Esophagus squamous epithelium (tissue), 5 donors: ENCODE results near the gene SNX6. TPM values are rescaled to one million over a fixed set of nuclear protein-coding genes. Genes with fewer than 3 reads are reported as not detected.

Experiments
- DNase-seq: peaks from one replicate; lab custom pipeline; 2025; lab: John Stamatoyannopoulos, UW
- H3K27ac ChIP-seq, 4 donors: fragments of 200-600 bp; sonication (generic); one replicate each; pipeline ENCODE4 v1.5.1; 2016 to 2019; ENCODE audit warnings: mild to moderate bottlenecking in 1 of 4
- H3K27me3 ChIP-seq, 4 donors: fragments of 200-600 bp; sonication (generic); 1 replicate in 3 of 4; 2 replicates in 1 of 4; pipeline versions ENCODE4 v1.5.1 to v1.6.0; 2017 to 2021; ENCODE audit warnings: antibody characterized with exemption in 1 of 4
- H3K36me3 ChIP-seq, 3 donors: fragments of 200-600 bp; sonication (generic); one replicate each; pipeline ENCODE4 v1.5.1; 2016 to 2019
- H3K4me1 ChIP-seq, 3 donors: fragments of 200-600 bp; sonication (generic); one replicate each; pipeline ENCODE4 v1.5.1; 2017 to 2019
- H3K4me3 ChIP-seq, 4 donors: fragments of 200-600 bp; sonication (generic); 1 replicate in 3 of 4; 2 replicates in 1 of 4; pipeline ENCODE4 v1.5.1; 2016 to 2019; ENCODE audit warnings: mild to moderate bottlenecking in 2 of 4, moderate library complexity in 1 of 4
- H3K9me3 ChIP-seq, 3 donors: fragments of 200-600 bp; sonication (generic); one replicate each; pipeline ENCODE4 v1.5.1; 2016 to 2019
- POLR2A ChIP-seq, 4 donors: fragments of 450-650 bp; IDR thresholded peaks; one replicate each; pipeline ENCODE4 v1.6.1; 2017; ENCODE audit warnings: antibody characterized with exemption in 4 of 4, mild to moderate bottlenecking in 4 of 4, moderate library complexity in 3 of 4
- WGBS, 2 donors: methylation state at CpG; one replicate each; pipeline ENCODE4 v1.1.5; 2018; 5-methylcytosine and 5-hydroxymethylcytosine counted together
- intact Hi-C: fragments of 100-400 bp; cut with DNase I; formaldehyde crosslinking; loops from one replicate; pipeline ENCODE4 v1.15.0; 2022
- total RNA-seq, 4 donors: library from RNA; depleted of rRNA; stranded (reverse); fragments of >200 nt; gene quantifications; one replicate each; pipeline ENCODE4 v1.1.0, GENCODE V29; 2016
- TF ChIP-seq, protein P1 (sequence below), 6 experiments: fragments of 450-650 bp in 4 of 6; fragments of 200-600 bp in 2 of 6; sonication (generic) in 2 of 6; IDR thresholded peaks; one replicate each; pipeline ENCODE4 v1.5.1; 2016 to 2019; ENCODE audit warnings: antibody characterized with exemption in 6 of 6, mild to moderate bottlenecking in 4 of 6, moderate library complexity in 4 of 6
- donor health status: DM: yes; HTN: yes; CAD: no.

The SNX6 gene
- total RNA-seq, 4 donors from 2014 or later = 77.6 to 162 (median 111) TPM

DNA sequence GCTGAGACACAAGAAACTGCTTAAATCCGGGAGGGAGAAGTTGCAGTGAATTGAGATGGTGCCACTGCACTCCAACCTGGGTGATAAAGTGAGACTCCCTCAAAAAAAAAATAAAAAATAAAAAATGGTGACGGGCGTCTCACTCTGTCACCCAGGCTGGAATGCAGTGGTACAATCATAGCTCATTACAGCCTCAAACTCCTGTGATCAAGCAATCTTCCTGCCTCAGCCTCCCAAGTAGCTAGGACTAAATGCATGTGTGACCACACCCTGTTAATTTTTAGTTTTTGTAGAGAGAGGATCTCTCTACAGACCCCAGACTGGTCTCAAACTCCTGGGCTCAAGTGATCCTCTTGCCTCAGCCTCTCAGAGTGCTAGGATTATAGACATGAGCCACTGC lies 9.1 kb downstream of the SNX6 start:
- peaks cover 0 to 44% (median 0%) of the 10 kb centered on the region in 3 donors for H3K4me1 ChIP-seq
- no peaks in the 10 kb centered on the region for H3K9me3 ChIP-seq
- no peak overlapping the region for H3K4me3 ChIP-seq
- H3K36me3 ChIP-seq = peaks cover 0 to 88% (median 5%) of the 10 kb centered on the region in 3 donors
- H3K27ac ChIP-seq = no peak overlapping the region
- TF ChIP-seq, protein P1, sequence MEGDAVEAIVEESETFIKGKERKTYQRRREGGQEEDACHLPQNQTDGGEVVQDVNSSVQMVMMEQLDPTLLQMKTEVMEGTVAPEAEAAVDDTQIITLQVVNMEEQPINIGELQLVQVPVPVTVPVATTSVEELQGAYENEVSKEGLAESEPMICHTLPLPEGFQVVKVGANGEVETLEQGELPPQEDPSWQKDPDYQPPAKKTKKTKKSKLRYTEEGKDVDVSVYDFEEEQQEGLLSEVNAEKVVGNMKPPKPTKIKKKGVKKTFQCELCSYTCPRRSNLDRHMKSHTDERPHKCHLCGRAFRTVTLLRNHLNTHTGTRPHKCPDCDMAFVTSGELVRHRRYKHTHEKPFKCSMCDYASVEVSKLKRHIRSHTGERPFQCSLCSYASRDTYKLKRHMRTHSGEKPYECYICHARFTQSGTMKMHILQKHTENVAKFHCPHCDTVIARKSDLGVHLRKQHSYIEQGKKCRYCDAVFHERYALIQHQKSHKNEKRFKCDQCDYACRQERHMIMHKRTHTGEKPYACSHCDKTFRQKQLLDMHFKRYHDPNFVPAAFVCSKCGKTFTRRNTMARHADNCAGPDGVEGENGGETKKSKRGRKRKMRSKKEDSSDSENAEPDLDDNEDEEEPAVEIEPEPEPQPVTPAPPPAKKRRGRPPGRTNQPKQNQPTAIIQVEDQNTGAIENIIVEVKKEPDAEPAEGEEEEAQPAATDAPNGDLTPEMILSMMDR (IDR thresholded peaks at IDR 0.05) = no peak
- no peak for TF ChIP-seq POLR2A (IDR thresholded peaks at IDR 0.05)
- no peak for DNase-seq
- no peaks in the 10 kb centered on the region for H3K27me3 ChIP-seq
- intact Hi-C loops = no loop called here
- WGBS, 2 donors = 64 to 86% methylated on average over 3 of the region's 3 CpGs

DNA sequence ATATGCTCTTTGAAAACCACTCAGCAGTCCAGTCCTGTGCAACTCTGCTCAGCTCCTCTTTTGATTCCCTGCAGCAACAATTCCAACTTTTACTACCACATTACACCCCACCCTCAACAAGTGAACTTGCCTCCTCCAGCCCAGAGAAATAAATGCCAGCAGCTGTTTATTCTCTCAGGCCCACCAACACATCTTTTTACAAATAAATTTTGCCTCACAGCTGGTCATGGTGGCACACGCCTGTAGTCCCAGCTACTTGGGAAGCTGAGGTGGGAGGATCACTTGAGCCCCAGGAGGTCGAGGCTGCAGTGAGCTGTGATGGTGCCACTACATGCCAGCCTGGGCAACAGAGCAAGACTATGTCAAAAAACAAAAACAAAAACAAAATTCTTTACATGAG lies 9.8 kb downstream of the SNX6 start:
- H3K27me3 ChIP-seq = no peaks in the 10 kb centered on the region
- TF ChIP-seq POLR2A (IDR thresholded peaks at IDR 0.05) = no peak

DNA sequence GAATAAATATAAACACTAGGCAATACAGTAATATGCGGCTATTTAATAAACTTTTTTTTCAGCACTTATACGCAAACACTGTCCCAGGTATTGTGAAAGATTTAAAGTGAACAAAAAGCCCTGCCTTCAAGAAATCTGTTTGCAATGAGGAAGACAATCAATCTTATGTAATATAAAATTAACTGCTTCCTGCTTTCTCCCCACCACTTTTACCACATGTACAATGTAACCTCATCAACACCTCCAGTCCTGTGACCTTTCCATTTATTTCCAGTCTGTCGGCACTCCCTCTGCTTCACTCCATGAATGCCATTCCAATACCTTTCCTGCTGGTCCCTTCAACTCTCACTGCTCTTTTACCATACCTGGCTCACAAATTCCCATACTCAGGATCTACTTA lies 10.5 kb downstream of the SNX6 start:
- TF ChIP-seq, protein P1 (IDR thresholded peaks at IDR 0.05) = no peak
- no peak for TF ChIP-seq POLR2A (IDR thresholded peaks at IDR 0.05)
- H3K27ac ChIP-seq = no peak overlapping the region
- intact Hi-C loops = no loop called here
- DNase-seq = no peak
- H3K4me3 ChIP-seq = no peak overlapping the region
- peaks cover 0 to 79% (median 5%) of the 10 kb centered on the region in 3 donors for H3K36me3 ChIP-seq
- H3K4me1 ChIP-seq = peaks cover 0 to 32% (median 0%) of the 10 kb centered on the region in 3 donors
- H3K27me3 ChIP-seq = no peaks in the 10 kb centered on the region
- WGBS, 2 donors = 74 to 87% methylated on average over 3 of the region's 3 CpGs
- no peaks in the 10 kb centered on the region for H3K9me3 ChIP-seq

More for the DNA sequence above, 9.8 kb downstream of the SNX6 start:
- Histone ChIP-seq H3K4me3 (no peak overlapping the region), H3K36me3 (peaks cover 0 to 86% (median 5%) of the 10 kb centered on the region in 3 donors), H3K4me1 (peaks cover 0 to 37% (median 0%) of the 10 kb centered on the region in 3 donors), H3K27ac (no peak overlapping the region), H3K9me3 (no peaks in the 10 kb centered on the region)
- no peak for DNase-seq
- WGBS, 2 donors = 91 to 95% methylated on average over 2 of the region's 2 CpGs
- intact Hi-C loops = no loop called here

DNA sequence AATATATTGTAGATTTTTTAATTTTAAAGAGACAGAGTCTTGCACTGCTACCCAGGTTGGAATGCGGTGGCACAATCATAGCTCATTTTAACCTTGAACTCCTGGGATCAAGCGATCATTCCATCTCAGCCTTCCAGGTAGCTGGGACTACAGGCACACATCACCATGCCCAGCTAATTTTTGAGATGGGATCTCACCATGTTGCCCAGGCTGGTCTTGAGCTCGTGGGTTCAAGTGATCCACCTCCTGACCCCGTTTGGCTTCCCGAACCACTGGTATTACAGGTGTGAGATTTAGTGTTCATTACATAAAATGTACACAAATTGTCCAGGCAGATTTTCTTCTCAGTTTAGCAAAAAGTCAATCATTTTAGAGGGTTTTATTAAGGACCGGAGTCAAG lies 13.6 kb downstream of the SNX6 start:
- Histone ChIP-seq H3K27ac (no peak overlapping the region), H3K9me3 (no peaks in the 10 kb centered on the region), H3K4me3 (no peak overlapping the region), H3K27me3 (no peaks in the 10 kb centered on the region), H3K4me1 (peaks cover 0 to 12% (median 0%) of the 10 kb centered on the region in 3 donors), H3K36me3 (peaks cover 0 to 79% (median 5%) of the 10 kb centered on the region in 3 donors)
- DNase-seq = no peak
- TF ChIP-seq, protein P1 (IDR thresholded peaks at IDR 0.05) = no peak
- no peak for TF ChIP-seq POLR2A (IDR thresholded peaks at IDR 0.05)
- intact Hi-C loops = no loop called here
- WGBS, 2 donors = 90 to 94% methylated on average over 6 of the region's 6 CpGs

DNA sequence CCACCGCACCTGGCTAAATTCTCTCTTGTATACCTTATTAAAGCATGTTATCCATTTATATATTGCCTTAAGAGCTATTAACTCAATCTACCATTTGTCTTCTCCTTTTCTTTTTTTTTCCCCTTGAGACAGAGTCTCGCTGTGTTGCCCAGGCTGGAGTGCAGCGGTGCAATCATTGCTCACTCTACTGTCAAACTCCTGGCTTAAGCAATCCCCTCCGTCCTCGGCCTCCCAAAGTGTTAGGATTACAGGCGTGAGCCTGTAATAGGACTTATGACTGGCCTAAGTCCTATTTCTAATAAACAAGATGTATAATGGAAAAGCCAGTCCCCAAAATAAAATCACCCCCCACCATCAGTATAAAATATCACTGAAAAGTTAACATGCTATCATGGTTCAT lies 14.4 kb downstream of the SNX6 start:
- H3K4me3 ChIP-seq = no peak overlapping the region
- no peak for TF ChIP-seq POLR2A (IDR thresholded peaks at IDR 0.05)
- TF ChIP-seq, protein P1 (IDR thresholded peaks at IDR 0.05) = no peak
- peaks cover 0 to 7% (median 0%) of the 10 kb centered on the region in 3 donors for H3K4me1 ChIP-seq
- no peak overlapping the region for H3K27ac ChIP-seq
- no peak for DNase-seq
- no peaks in the 10 kb centered on the region for H3K9me3 ChIP-seq
- intact Hi-C loops = no loop called here
- H3K36me3 ChIP-seq = peaks cover 0 to 79% (median 0%) of the 10 kb centered on the region in 3 donors
- WGBS, 2 donors = 87 to 89% methylated on average over 6 of the region's 6 CpGs
- H3K27me3 ChIP-seq = no peaks in the 10 kb centered on the region

DNA sequence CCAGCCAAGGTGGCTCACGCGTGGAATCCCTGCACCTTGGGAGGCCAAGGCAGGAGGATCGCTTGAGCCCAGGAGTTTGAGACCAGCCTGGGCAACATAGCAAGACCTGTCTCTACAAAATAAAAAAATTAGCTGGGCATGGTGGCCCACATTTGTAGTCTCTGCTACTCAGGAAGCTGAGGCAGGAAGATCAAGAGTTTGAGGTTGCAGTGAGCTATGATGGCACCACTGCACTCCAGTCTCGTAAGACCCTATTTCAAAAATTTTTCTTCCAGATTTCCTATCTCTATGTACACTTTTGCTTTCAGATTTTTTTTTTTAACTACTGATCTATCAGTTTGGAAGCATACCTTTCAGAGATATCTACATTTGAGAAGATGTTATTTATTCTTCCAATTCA lies 15.3 kb downstream of the SNX6 start:
- Histone ChIP-seq H3K36me3 (peaks cover 0 to 72% (median 0%) of the 10 kb centered on the region in 3 donors), H3K4me1 (peaks cover 0 to 2% (median 0%) of the 10 kb centered on the region in 3 donors), H3K27ac (no peak overlapping the region), H3K4me3 (no peak overlapping the region), H3K9me3 (no peaks in the 10 kb centered on the region), H3K27me3 (no peaks in the 10 kb centered on the region)
- DNase-seq = no peak
- 94 to 95% methylated on average over 4 of the region's 4 CpGs for WGBS, 2 donors
- TF ChIP-seq, protein P1 (IDR thresholded peaks at IDR 0.05) = no peak
- no peak for TF ChIP-seq POLR2A (IDR thresholded peaks at IDR 0.05)
- intact Hi-C loops = no loop called here
